Measurements from ENCODE around the gene NLRP9. TPM values are rescaled to one million over a fixed set of nuclear protein-coding genes. Genes with fewer than 3 reads are reported as not detected.

NLRP9 gene
- total RNA-seq, 1 donor from 2014 or later, result not detected

- DNase-seq (ENCODE audit: low read depth), result no peak
Measured at GRCh38 chr19:55688422-55689218, 49.6 kb downstream of the NLRP9 start.

GRCh38 chr19:55687281-55688201 is 50.7 kb downstream of the NLRP9 start:
- DNase-seq (ENCODE audit: low read depth), result no peak

- DNase-seq (ENCODE audit: low read depth), result no peak
Measured at GRCh38 chr19:55686311-55687050, 51.7 kb downstream of the NLRP9 start.

GRCh38 chr19:55685776-55686175 is 52.4 kb downstream of the NLRP9 start:
- DNase-seq (ENCODE audit: low read depth), result no peak

- DNase-seq (ENCODE audit: low read depth), result no peak
Measured at GRCh38 chr19:55684946-55685681, 53.1 kb downstream of the NLRP9 start.

- peak; percentile 71 for DNase-seq (ENCODE audit: low read depth)
Measured at GRCh38 chr19:55683449-55684261, 54.5 kb downstream of the NLRP9 start.

- peak; percentile 80 for DNase-seq (ENCODE audit: low read depth)
Measured at GRCh38 chr19:55681131-55682092, 56.8 kb downstream of the NLRP9 start.

- no peak for DNase-seq (ENCODE audit: low read depth)
Measured at GRCh38 chr19:55680339-55681130, 57.7 kb downstream of the NLRP9 start.

- DNase-seq (ENCODE audit: low read depth), result peak; percentile 50
Measured at GRCh38 chr19:55679343-55680257, 58.6 kb downstream of the NLRP9 start.

GRCh38 chr19:55678121-55678671 is 60.0 kb downstream of the NLRP9 start:
- no peak for DNase-seq (ENCODE audit: low read depth)

GRCh38 chr19:55677572-55678028 is 60.6 kb downstream of the NLRP9 start:
- no peak for DNase-seq (ENCODE audit: low read depth)

GRCh38 chr19:55676889-55677505 is 61.2 kb downstream of the NLRP9 start:
- DNase-seq (ENCODE audit: low read depth), result no peak

- DNase-seq (ENCODE audit: low read depth), result no peak
Measured at GRCh38 chr19:55676383-55676782, 61.8 kb downstream of the NLRP9 start.

GRCh38 chr19:55675661-55676354 is 62.4 kb downstream of the NLRP9 start:
- DNase-seq (ENCODE audit: low read depth), result no peak

- peak; percentile 85 for DNase-seq (ENCODE audit: low read depth)
Measured at GRCh38 chr19:55674841-55675660, 63.2 kb downstream of the NLRP9 start, which contains the start of gene EPN1. Gene EPN1 (plus strand): TSS chr19:55675226. CDS start chr19:55678628, 3,402 bp downstream.

Data from renal cortical epithelial cell (primary cell).